Lower lobe of right lung (tissue), 2 donors: ENCODE data around the gene SHD. TPM values are rescaled to one million over a fixed set of nuclear protein-coding genes. Genes with fewer than 3 reads are reported as not detected.

Experiments
- ATAC-seq, 2 donors: fragments of 200-7000 bp; cut with Tn5 transposase; one replicate each; pipeline ENCODE4 v1.9.1; 2020 to 2022; ENCODE audit warnings: mild to moderate bottlenecking in 2 of 2, moderate library complexity in 2 of 2
- DNase-seq: peaks from one replicate; pipeline ENCODE4 v3.0.0-alpha.2; 2020
- H3K27ac ChIP-seq: fragments of 200-600 bp; one replicate; pipeline ENCODE4 v1.8.0; 2022
- H3K27me3 ChIP-seq: fragments of 200-600 bp; one replicate; pipeline ENCODE4 v1.8.0; 2022; ENCODE audit warnings: low read depth
- H3K36me3 ChIP-seq: fragments of 200-600 bp; one replicate; pipeline ENCODE4 v1.8.0; 2022; ENCODE audit warnings: mild to moderate bottlenecking
- H3K4me1 ChIP-seq: fragments of 200-600 bp; one replicate; pipeline ENCODE4 v1.8.0; 2022
- H3K4me3 ChIP-seq: fragments of 200-600 bp; one replicate; pipeline ENCODE4 v1.8.0; 2022; ENCODE audit warnings: mild to moderate bottlenecking
- H3K9me3 ChIP-seq: fragments of 200-600 bp; one replicate; pipeline ENCODE4 v1.8.0; 2022
- CTCF ChIP-seq: fragments of 200-600 bp; IDR thresholded peaks from one replicate; pipeline ENCODE4 v1.8.0; 2022; ENCODE audit warnings: antibody characterized with exemption, mild to moderate bottlenecking
- intact Hi-C: fragments of 100-400 bp; cut with DNase I; formaldehyde crosslinking; loops from one replicate; pipeline ENCODE4 v1.11.0; 2022
- total RNA-seq: library from RNA; stranded (reverse); fragmentation: NEBNext Ultra II Directional; extraction: Animal tissue kit (Norgen Biotek cat#: 25700); gene quantifications from one replicate; pipeline ENCODE4 v1.2.1, GENCODE V29; 2021
- donor health status: DM: no; HTN: yes; CAD: no; lungs with severe emphysema.

SHD gene
- total RNA-seq, 1 donor from 2014 or later: not detected

- Histone ChIP-seq H3K4me3 (peak within 1 kb of the TSS; percentile 60), H3K4me1 (peaks cover 14% of the 10 kb centered on the region), H3K36me3 (peaks cover 35% of the 10 kb centered on the region), H3K9me3 (no peaks in the 10 kb centered on the region), H3K27ac (peak within 1 kb of the TSS; percentile 94), H3K27me3 (no peaks in the 10 kb centered on the region)
- DNase-seq (peak; percentile 99), ATAC-seq (peak; percentile 99)
- TF ChIP-seq CTCF: peak; percentile 45
- intact Hi-C loops: no loop called here
These were observed 32.1 kb upstream of the SHD start, which contains the start of gene YJU2 for GRCh38 chr19:4246767-4247593. Gene YJU2 (plus strand): TSS chr19:4247080. CDS start chr19:4247147, 67 bp downstream.

DNA sequence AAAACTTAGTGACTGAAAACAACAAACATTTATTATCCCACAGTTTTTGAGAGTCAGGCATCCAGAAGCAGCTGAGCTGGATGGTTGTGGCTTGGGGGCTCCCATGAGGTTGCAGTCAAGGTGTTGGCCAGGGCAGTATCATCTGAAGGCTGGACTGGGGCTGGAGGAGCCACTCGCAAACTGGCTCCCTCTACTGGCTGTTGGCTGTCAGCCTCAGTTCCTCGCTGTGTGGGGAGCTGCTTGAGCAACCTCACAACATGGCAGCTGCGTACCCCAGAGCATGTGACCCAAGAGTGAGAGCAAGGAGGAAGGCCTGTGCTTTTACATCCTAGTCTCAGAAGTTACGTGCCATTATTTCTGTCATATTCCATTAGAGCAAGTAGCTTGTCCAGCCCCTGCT is 22.5 kb upstream of the SHD start:
- H3K4me3 ChIP-seq: no peak overlapping the region
- intact Hi-C loops: no loop called here
- peaks cover 6% of the 10 kb centered on the region for H3K9me3 ChIP-seq
- H3K27ac ChIP-seq: no peak overlapping the region
- peaks cover 100% of the 10 kb centered on the region for H3K36me3 ChIP-seq
- no peaks in the 10 kb centered on the region for H3K4me1 ChIP-seq
- no peak for DNase-seq
- no peak for TF ChIP-seq CTCF
- no peak for ATAC-seq
- H3K27me3 ChIP-seq: no peaks in the 10 kb centered on the region

GRCh38 chr19:4257025-4257424 is 22.0 kb upstream of the SHD start:
- DNase-seq (no peak), ATAC-seq (no peak)
- Histone ChIP-seq H3K4me1 (no peaks in the 10 kb centered on the region), H3K27ac (no peak overlapping the region), H3K36me3 (peaks cover 100% of the 10 kb centered on the region), H3K4me3 (no peak overlapping the region), H3K27me3 (no peaks in the 10 kb centered on the region), H3K9me3 (peaks cover 6% of the 10 kb centered on the region)
- intact Hi-C loops: no loop called here
- TF ChIP-seq CTCF: no peak

- Histone ChIP-seq H3K4me1 (no peaks in the 10 kb centered on the region), H3K9me3 (peaks cover 6% of the 10 kb centered on the region), H3K36me3 (peaks cover 100% of the 10 kb centered on the region), H3K4me3 (no peak overlapping the region), H3K27ac (no peak overlapping the region), H3K27me3 (no peaks in the 10 kb centered on the region)
- intact Hi-C loops: no loop called here
- DNase-seq (no peak), ATAC-seq (peak; percentile 18 to 27)
- TF ChIP-seq CTCF: no peak
These were observed 20.9 kb upstream of the SHD start for GRCh38 chr19:4258181-4258580.

DNA sequence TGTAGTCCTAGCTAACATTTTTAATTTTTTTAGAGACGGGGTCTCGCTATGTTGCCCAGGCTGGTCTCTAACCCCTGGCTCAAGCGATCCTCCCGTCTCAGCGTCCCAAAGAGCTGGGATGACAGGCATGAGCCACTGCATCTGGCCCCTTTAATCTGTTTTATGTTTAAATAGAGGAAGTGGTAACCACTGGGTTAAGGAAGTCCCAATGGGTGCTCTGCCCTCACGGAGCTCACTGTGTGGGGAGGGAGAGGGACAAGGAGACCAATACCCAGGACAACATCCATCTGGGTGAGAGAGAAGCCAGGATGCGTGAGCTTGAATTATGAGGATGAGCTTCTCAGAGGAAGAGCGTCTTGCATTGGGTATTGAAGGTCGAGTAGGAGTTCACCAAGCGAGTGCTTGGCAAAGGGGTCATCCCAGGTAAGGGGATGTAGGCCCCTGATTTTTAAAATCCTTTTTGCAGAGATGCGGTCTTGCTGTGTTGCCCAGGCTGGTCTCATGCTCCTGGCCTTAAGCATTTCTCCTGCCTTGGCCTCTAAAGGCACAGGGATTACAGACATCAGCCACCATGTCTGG is 18.4 kb upstream of the SHD start:
- ATAC-seq: peak in 1 of 2 donors; percentile 41
- intact Hi-C loops: no loop called here

More for the DNA sequence above, 18.4 kb upstream of the SHD start:
- no peak overlapping the region for H3K27ac ChIP-seq
- peaks cover 97% of the 10 kb centered on the region for H3K36me3 ChIP-seq
- TF ChIP-seq CTCF: no peak
- no peak for DNase-seq
- peaks cover 6% of the 10 kb centered on the region for H3K9me3 ChIP-seq
- no peaks in the 10 kb centered on the region for H3K27me3 ChIP-seq
- no peak overlapping the region for H3K4me3 ChIP-seq
- H3K4me1 ChIP-seq: no peaks in the 10 kb centered on the region
